ENCODE data around the gene MPND.

The MPND gene

DNA sequence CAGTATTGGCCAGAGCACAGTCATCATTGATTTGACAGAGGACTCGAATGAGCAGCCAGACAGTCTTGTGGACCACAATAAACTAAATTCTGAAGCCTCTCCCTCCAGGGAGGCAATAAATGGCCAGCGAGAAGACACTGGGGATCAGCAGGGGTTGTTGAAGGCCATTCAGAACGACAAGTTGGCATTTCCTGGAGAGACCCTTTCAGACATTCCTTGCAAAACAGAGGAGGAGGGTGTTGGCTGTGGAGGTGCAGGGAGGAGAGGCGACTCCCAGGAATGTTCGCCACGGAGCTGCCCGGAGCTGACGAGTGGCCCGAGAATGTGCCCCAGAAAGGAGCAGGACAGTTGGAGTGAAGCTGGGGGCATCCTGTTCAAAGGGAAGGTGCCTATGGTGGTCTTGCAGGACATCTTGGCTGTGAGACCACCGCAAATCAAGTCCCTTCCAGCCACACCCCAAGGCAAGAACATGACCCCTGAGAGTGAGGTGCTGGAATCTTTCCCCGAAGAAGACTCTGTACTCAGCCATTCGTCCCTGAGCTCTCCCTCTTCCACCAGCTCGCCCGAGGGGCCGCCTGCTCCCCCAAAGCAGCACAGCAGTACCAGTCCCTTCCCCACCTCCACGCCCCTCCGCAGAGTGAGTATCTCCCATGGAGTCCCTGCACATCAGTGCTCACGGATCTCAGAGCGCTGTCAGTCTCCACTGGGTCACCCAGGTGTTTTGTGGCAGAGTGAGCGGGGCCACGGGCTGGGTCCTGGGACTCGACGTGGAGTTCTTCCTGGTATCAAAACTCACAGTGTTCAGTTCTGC, 66.0 kb downstream of the MPND start:
- no peak for DNase-seq
